Activated CD8-positive, alpha-beta memory T cell treated with anti-CD3 and anti-CD28 coated beads for 1 hour (primary cell): ENCODE results near the gene SH3RF1.

Experiments used
- DNase-seq, 2 donors: peaks; one replicate each; pipeline ENCODE4 v3.0.0-alpha.2; 2020; ENCODE audit warnings: low read depth in 1 of 2; ENCODE audit errors: extremely low read depth in 1 of 2

SH3RF1 gene

GRCh38 chr4:169167957-169168858 lies 102.5 kb downstream of the SH3RF1 start:
- no peak for DNase-seq

- no peak for DNase-seq
Observed at GRCh38 chr4:169164669-169165415, 105.9 kb downstream of the SH3RF1 start.

- no peak for DNase-seq
Observed at GRCh38 chr4:169163947-169164668, 106.6 kb downstream of the SH3RF1 start.

- no peak for DNase-seq
Observed at GRCh38 chr4:169163495-169163894, 107.3 kb downstream of the SH3RF1 start.

GRCh38 chr4:169160825-169161224 lies 109.9 kb downstream of the SH3RF1 start:
- no peak for DNase-seq

- no peak for DNase-seq
Observed at GRCh38 chr4:169159624-169160171, 111.1 kb downstream of the SH3RF1 start.

GRCh38 chr4:169158861-169159260 lies 111.9 kb downstream of the SH3RF1 start:
- DNase-seq, result no peak

- DNase-seq, result no peak
Observed at GRCh38 chr4:169158046-169158445, 112.7 kb downstream of the SH3RF1 start.

- no peak for DNase-seq
Observed at GRCh38 chr4:169156392-169156791, 114.4 kb downstream of the SH3RF1 start.

- DNase-seq, result no peak
Observed at GRCh38 chr4:169154121-169154520, 116.6 kb downstream of the SH3RF1 start.

GRCh38 chr4:169153481-169154087 lies 117.2 kb downstream of the SH3RF1 start:
- no peak for DNase-seq

- DNase-seq, result no peak
Observed at GRCh38 chr4:169152899-169153298, 117.9 kb downstream of the SH3RF1 start.

- DNase-seq, result no peak
Observed at GRCh38 chr4:169152098-169152497, 118.7 kb downstream of the SH3RF1 start.

- DNase-seq, result no peak
Observed at GRCh38 chr4:169151671-169152070, 119.1 kb downstream of the SH3RF1 start.

GRCh38 chr4:169150806-169151205 lies 120.0 kb downstream of the SH3RF1 start:
- no peak for DNase-seq

- DNase-seq, result no peak
Observed at GRCh38 chr4:169148885-169149284, 121.9 kb downstream of the SH3RF1 start.

- no peak for DNase-seq
Observed at GRCh38 chr4:169147191-169147590, 123.6 kb downstream of the SH3RF1 start.

- no peak for DNase-seq
Observed at GRCh38 chr4:169144061-169144600, 126.6 kb downstream of the SH3RF1 start.

- no peak for DNase-seq
Observed at GRCh38 chr4:169143335-169143734, 127.4 kb downstream of the SH3RF1 start.

GRCh38 chr4:169142906-169143305 lies 127.8 kb downstream of the SH3RF1 start:
- DNase-seq, result no peak
